22Rv1 (cell line): ENCODE data around the gene CMTM6.

Source experiments
- CTCF ChIP-seq: fragments of 450-650 bp; IDR thresholded peaks from 2 replicates; pipeline ENCODE4 v1.5.1; 2017; ENCODE audit warnings: mild to moderate bottlenecking
- ZFX ChIP-seq: fragments of 450-650 bp; IDR thresholded peaks from 2 replicates; pipeline ENCODE4 v1.6.1; 2017; ENCODE audit warnings: antibody characterized with exemption, borderline replicate concordance

- TF ChIP-seq CTCF (no peak), ZFX (no peak)
Measured at GRCh38 chr3:32459450-32459849, 43.2 kb downstream of the CMTM6 start.
